GM13977 (cell line): ENCODE results near the gene RNLS.

ENCODE experiments used
- DNase-seq: peaks from one replicate; pipeline ENCODE4 v3.0.0; 2012; ENCODE audit warnings: low spot score
- in situ Hi-C: fragments of 300-500 bp; cut with MboI; formaldehyde crosslinking; loops from one replicate; pipeline ENCODE4 v1.12.0; 2022; ENCODE audit warnings: low sequenced_read_pairs, low pct_unique_long_range_greater_than_20kb, mixed read lengths, inconsistent platforms; ENCODE audit not compliant: unreplicated experiment
- TF ChIP-seq, protein P1 (sequence below): IDR thresholded peaks from 2 replicates; pipeline ENCODE4 v1.5.1; 2012; ENCODE audit warnings: mild to moderate bottlenecking, control low read depth; ENCODE audit not compliant: insufficient read depth; ENCODE audit errors: extremely low read depth, missing control alignments

Gene RNLS

DNA sequence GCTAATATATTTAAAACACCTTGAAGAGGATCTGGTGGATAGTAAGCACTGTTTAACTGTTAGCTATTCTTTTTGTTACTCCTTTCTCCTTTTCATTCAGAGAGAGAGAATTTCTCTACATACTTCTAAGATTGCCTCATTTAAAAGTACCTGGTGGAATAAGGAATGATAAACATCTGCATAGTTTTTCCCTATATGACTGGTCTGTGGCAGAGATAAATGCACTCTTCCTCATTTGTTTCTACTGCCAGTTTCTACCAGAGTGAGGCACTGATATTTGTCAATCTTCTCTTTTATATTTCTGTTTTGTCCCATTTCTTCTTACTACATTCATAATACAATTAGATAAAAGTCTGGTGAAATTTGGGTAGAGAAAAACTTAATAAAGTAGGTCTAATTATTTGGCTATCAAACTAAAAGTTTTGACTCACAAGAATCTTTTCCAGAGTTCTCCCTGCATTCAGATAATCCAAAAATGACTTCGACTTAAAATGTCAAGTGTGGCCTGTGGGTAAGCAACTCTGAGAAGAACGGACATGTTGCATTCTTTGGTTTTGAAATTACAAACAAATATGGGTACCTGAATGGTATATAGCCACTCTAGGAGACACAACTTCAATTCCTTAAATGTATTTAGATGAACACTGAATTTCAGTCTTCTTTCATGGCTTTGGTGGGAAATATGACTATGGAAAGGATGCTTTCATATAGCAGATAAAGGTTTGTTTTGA is 38.8 kb downstream of the RNLS start:
- in situ Hi-C loops: loop anchor here (10.0 kb wide), 1 partner anchor 140 kb away; no protein-coding TSS in a partner anchor
- TF ChIP-seq, protein P1, sequence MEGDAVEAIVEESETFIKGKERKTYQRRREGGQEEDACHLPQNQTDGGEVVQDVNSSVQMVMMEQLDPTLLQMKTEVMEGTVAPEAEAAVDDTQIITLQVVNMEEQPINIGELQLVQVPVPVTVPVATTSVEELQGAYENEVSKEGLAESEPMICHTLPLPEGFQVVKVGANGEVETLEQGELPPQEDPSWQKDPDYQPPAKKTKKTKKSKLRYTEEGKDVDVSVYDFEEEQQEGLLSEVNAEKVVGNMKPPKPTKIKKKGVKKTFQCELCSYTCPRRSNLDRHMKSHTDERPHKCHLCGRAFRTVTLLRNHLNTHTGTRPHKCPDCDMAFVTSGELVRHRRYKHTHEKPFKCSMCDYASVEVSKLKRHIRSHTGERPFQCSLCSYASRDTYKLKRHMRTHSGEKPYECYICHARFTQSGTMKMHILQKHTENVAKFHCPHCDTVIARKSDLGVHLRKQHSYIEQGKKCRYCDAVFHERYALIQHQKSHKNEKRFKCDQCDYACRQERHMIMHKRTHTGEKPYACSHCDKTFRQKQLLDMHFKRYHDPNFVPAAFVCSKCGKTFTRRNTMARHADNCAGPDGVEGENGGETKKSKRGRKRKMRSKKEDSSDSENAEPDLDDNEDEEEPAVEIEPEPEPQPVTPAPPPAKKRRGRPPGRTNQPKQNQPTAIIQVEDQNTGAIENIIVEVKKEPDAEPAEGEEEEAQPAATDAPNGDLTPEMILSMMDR: no peak
- DNase-seq: no peak

DNA sequence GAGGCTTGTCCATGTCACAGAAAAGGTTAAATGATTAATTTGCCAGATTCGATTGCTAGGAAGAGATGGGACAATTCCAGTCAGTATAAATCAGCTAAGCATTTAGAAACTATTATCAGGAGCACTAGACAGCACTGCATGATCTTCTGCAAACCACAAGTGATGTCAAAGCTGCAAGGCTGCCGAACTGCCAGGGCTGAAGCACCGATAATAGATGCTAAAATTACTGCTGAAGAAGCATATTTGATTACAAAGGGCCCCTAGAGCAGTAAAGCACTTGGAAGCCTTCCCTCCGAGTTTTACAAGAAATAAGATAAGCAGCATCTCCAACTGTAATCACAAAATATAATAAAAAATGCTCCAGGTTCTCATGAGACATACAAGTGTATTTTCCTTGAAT is 40.6 kb downstream of the RNLS start:
- no peak for DNase-seq
- in situ Hi-C loops: loop anchor here (10.0 kb wide), 1 partner anchor 138 kb away; no protein-coding TSS in a partner anchor
- TF ChIP-seq, protein P1: no peak

DNA sequence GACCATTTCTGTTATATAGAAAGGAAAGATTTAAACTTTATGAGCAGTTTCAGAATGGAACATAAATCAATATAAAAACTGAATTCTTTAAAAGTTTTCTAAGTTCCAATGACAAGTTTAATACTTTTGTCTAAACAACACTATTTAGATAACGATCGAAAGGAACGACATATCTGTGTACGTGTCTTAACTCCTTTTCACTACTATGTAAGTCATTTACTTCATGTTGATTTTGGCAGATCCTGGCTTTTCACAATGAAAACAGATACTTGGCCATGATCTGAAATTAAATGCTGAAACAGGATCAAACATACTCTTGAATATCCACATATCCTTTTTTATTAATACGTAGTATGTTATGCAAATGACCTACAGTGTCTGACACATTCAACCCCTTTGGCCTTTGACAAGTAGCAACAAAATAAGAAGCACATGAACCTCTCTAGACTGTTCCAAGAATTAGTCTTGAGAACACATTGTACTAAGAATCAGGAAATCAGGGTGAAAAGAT is 41.9 kb downstream of the RNLS start:
- DNase-seq: no peak
- TF ChIP-seq, protein P1: no peak
- in situ Hi-C loops: loop anchor here (10.0 kb wide), 1 partner anchor 136 kb away; no protein-coding TSS in a partner anchor

DNA sequence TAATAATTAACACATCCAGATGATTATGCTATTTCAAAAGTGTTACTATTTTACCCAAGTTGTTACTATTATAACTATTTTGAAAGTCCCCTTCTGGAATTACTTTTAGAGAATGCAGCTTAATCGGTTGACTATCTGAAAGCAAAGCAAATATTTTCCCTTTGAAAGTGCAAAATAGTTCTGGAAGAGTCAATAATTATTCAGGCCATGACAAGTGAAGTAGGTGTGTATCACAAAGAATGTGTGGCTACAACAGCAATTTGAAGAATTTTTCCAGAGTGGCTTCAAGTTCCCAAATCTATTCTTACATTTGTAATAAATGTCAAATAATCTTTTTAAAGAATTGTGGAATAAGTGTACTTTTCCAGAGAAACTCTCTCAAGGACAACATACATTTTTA is 42.8 kb downstream of the RNLS start:
- in situ Hi-C loops: loop anchor here (10.0 kb wide), 1 partner anchor 136 kb away; no protein-coding TSS in a partner anchor
- TF ChIP-seq, protein P1: no peak
- DNase-seq: no peak

DNA sequence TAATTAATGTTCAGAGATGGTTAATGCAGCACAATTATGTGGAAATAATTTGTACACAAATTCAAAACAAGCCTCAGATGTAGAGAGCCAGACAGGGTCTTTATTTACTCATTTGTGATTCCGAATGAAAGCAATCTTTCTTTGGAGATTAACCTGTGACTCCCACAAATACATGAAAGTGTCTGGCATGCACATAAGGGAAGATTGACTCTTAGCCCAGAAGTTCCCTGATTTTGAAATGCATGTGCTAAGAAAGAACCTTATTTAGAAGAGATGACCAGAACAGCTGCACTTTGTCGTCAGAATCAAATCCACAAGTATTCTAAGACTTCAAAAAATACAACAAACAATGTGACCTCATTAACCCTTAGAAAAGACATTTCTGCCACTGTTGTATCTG is 45.1 kb downstream of the RNLS start:
- TF ChIP-seq, protein P1: no peak
- DNase-seq: no peak
- in situ Hi-C loops: no loop called here

DNA sequence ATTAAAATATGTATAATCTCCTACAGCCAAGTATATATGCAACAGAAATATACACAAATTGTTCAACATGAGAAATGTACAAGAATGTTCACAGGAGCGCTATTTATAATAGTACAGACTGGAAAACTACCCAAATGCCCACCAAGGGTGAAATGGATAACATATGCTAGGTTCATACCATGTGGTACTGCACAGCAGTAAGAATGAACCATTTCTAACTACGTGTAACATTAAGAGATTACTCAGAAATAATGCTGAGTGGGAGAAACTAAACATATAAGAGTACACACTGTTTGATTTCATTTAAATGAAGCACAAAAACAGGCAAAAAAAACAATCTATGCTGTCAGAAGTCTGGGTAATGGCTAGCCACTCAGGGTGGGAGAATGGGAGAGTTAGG is 45.8 kb downstream of the RNLS start:
- in situ Hi-C loops: no loop called here
- TF ChIP-seq, protein P1: no peak
- no peak for DNase-seq
